ENCODE results near the gene PPP1R27. TPM values are rescaled to one million over a fixed set of nuclear protein-coding genes. Genes with fewer than 3 reads are reported as not detected.

PPP1R27 gene
- total RNA-seq, 1 experiment from 2014 or later, result not detected

DNA sequence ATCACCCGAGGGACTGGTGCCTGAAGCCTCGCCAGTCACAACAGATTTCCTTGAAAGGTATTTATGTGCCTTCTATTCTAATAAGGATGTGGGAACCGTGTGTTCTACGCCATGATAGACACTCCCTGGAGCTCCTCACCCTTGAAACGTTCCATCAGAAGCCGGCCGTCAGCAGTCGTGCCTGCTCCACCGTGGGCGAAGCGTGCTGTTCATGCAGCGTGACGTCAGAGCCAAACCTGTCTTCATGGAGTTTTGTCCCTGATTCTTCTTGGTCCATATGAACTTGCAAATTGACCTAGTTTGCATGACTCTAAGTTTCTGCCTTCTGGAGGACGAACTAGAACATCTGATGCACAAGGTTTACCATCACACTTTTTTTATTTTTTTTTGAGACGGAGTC lies 4.5 kb upstream of the PPP1R27 start:
- H3K4me3 ChIP-seq (ENCODE audit: insufficient read depth, low read depth, low read length), result no peak overlapping the region
- no peak for DNase-seq
- no peaks in the 10 kb centered on the region for H3K27me3 ChIP-seq (ENCODE audit: control insufficient read depth, insufficient read depth, low read length)
- peaks cover 5% of the 10 kb centered on the region for H3K36me3 ChIP-seq (replicated peaks; ENCODE audit: control insufficient read depth, insufficient read depth, low read length)

DNA sequence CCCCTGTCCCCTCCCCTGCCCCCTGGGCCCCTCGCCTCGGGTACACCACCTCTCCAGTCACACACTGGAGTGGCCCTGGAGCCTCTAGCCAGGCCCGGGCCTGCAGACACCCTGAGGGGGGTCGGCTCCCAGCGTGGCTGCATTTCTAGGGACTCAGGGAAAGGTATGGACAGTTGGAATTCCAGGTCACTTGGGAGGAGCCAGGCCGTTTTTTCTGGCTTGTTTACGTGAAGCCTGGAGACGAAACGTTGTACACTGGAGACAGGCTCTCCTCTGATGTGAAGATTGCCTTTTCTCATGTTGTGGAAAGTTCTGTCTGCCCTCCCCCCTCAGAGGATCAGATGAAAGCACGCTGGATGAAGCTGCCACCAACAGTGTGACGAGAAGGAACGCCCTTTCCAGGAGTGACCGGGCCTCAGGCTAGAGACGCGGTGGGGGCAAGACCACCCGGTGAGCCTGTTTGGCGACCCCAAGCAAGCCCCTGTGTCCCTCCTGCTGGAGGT lies 4.0 kb upstream of the PPP1R27 start:
- peaks cover 3% of the 10 kb centered on the region; the same call in 1 of the 2 replicates for H3K36me3 ChIP-seq (replicated peaks; ENCODE audit: control insufficient read depth, insufficient read depth, low read length)
- H3K4me3 ChIP-seq (ENCODE audit: insufficient read depth, low read depth, low read length), result no peak overlapping the region
- no peaks in the 10 kb centered on the region for H3K27me3 ChIP-seq (ENCODE audit: control insufficient read depth, insufficient read depth, low read length)
- peak; percentile 71 for DNase-seq

DNA sequence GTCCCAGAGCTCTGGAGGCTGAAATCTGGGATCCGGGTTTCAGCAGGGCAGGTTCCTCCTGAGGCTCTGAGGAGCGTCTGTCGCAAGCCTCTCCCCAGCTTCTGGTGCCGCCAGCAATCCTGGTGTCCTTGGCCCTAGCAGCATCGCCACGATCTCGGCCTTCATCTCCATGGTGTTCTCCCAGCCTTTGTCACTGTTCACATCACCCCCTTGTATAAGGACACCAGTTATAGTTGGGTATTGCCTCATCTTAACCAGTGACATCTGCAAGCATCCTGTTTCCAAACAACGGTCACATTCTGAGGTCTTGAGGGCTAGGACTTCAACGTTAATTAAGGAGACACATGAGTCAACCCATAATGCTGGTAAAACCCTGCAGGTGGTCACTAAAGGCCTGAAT lies 2.8 kb upstream of the PPP1R27 start:
- Histone ChIP-seq H3K36me3 (replicated peaks; ENCODE audit: control insufficient read depth, insufficient read depth, low read length) (no peaks in the 10 kb centered on the region; the same call in 1 of the 2 replicates), H3K27me3 (ENCODE audit: control insufficient read depth, insufficient read depth, low read length) (no peaks in the 10 kb centered on the region), H3K4me3 (ENCODE audit: insufficient read depth, low read depth, low read length) (no peak overlapping the region)
- no peak for DNase-seq

DNA sequence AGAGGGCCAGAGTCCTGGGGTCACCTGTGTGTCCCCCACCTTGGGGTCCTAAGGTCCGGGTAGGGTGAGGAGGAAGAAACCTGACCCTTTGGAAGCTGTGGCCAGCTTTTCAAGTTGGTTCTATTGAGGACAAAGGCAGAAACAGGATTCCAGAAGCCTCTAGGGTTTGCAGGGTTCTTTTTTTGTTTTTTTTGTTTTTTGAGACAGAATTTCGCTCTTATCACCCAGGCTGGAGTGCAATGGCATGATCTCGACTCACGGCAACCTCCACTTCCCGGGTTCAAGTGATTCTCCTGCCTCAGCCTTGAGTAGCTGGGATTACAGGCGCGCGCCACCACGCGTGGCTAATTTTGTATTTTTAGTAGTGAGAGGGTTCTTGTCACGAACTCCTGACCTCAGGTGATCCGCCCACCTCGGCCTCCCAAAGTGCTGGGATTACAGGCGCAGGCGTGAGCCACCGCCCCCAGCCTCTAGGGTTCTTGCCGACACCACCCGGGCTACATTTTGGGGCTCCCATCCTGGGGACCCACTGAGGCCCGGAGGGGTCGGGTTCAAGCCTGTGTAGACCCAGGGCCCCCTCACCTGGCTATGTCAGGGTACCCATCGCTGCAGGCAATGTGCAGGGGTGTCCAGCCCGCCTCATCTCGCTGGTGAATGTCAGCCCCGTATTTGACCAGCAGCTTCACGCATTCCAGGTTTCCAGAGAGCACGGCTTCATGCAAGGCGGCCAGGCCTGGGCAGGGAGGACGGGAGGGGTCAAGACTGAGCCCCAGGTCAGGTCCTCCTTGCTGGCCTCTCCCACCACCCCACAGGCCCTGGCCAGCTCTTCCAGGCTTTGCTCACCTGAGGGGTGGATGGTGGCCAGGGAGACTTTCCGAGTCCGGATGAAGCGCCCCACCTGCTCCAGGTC lies 674 bp downstream of the PPP1R27 start:
- H3K4me3 ChIP-seq (ENCODE audit: insufficient read depth, low read depth, low read length), result peak overlapping the region; percentile 84
- no peak for DNase-seq
- H3K36me3 ChIP-seq (replicated peaks; ENCODE audit: control insufficient read depth, insufficient read depth, low read length), result no peaks in the 10 kb centered on the region

DNA sequence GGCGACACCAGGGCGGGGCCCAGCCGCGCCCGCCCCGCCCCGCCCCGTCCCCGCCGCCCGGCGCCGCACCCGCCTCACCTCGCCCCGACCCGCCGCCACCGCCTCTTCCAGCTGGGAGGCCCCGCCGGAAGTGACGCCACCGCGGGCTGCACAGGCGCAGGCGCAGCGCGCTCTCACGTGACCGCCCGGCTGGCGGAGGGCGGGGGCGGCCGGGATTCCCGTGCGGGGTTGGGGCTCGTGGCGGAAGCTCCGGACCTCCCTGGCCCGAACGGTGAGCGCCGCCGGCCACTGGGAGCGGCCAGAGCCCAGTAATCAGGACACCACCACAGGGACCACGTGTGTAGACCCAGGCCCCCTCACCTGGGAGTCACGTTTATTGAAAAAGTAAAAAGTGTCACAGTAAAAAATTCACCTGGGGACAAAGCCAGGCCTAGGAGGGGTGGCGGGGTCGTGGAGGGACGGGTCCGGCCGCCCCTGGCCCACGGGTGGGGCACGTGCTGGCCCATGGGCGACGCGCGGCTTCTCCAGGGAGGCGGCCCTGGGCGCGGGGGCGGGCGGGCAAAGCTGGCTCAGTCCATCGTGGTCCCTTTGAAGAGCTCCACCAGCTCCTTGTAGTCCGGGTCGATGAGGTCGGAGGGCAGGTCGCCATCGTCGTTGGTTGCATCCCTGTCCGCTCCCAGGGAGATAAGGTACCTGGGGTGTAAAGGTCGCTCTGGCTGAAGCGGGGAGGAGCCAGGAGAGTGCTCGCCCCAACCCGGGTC lies 1.5 kb downstream of the PPP1R27 start, which contains the start of gene MCRIP1:
Gene MCRIP1, minus strand, starts transcription at position 132 of the 761 bp plus-strand sequence. CDS start 8,785 bp downstream, outside the sequence.
- H3K4me3 ChIP-seq (ENCODE audit: insufficient read depth, low read depth, low read length), result peak within 1 kb of the TSS; percentile 86
- no peaks in the 10 kb centered on the region for H3K36me3 ChIP-seq (replicated peaks; ENCODE audit: control insufficient read depth, insufficient read depth, low read length)
- DNase-seq, result peak; percentile 100
- H3K27me3 ChIP-seq (ENCODE audit: control insufficient read depth, insufficient read depth, low read length), result no peaks in the 10 kb centered on the region

More for the DNA sequence above, 674 bp downstream of the PPP1R27 start:
- H3K27me3 ChIP-seq (ENCODE audit: control insufficient read depth, insufficient read depth, low read length), result no peaks in the 10 kb centered on the region

DNA sequence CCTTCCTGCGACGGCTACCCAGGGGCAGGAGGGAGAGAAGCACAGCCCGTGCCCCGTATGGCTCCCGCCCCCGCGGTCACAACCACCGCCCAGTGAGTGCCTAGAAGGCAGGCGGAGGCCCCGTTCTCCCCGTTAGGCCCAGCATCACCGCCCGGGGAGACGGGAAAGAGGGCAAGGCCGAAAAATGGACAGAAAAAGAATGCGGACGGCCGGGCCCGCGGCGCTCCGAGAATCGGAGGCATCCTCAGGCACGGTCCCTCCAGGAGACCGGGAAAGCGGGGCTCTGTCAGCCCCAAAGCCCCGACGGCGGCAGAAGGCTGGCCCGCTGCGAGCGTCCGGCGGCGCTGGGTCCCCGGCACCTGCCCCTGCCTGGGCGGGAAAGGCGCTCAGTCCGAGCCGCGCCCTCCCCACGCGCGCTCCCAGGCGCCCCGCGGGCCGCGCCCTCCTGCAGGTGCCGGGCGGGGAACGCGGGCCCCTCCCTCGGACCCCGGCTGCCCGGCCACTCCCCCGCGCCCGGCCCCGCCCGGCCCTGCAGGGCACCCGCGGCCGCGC lies 2.2 kb downstream of the PPP1R27 start:
- Histone ChIP-seq H3K36me3 (replicated peaks; ENCODE audit: control insufficient read depth, insufficient read depth, low read length) (no peaks in the 10 kb centered on the region), H3K27me3 (ENCODE audit: control insufficient read depth, insufficient read depth, low read length) (no peaks in the 10 kb centered on the region), H3K4me3 (ENCODE audit: insufficient read depth, low read depth, low read length) (peak overlapping the region; percentile 86)
- DNase-seq, result no peak

DNA sequence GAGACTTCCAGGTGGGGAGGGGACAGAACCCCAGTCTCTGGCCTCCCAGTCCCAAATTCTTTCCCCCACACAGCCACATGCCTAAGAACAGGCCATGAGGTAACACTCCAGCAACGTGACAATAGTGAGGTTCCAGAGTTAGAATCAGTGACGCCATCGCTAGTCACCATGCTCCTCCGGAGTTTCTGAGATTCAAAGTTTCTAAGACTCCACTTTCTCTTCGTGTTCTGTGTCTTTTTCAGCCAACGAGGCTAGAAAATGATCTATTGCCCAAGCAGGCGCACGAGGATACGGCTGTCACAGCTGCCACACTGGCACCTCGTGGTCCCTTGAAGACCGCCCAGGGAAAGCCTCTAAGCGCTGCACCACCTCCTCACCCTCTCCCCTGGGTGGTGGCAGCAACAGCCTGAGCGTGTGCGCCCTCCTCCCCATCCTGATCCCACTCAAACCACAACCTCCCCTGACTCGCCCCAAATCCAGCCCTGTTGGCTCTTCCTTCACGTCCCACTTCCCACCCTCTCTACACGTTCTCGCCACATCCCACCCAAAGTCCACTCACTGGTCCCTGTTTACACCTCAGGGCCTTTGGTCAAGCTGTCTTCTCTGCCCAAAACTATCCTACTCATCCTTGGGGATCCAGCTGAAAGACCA lies 2.8 kb downstream of the PPP1R27 start:
- no peak for DNase-seq
- no peaks in the 10 kb centered on the region for H3K27me3 ChIP-seq (ENCODE audit: control insufficient read depth, insufficient read depth, low read length)

DNA sequence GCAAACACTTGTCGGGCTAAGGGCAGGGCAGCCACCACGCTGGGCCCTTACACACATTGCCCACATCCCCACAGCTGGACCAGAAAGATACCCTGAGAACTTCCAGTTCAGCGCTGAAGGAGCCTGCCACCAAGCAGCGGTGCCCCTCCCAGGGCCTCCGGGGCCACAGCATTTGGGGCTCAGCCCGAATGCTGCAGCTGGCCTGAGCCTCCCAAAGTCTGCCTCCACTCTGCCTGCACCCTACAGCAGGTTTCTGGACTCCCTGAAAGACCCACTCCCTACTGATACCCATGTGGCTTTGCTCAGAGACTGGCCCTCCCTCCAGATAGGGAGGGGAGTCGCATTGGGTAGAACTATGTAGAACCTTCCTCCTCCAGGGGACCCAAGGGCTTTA lies 3.3 kb downstream of the PPP1R27 start:
- no peaks in the 10 kb centered on the region for H3K36me3 ChIP-seq (replicated peaks; ENCODE audit: control insufficient read depth, insufficient read depth, low read length)
- no peak overlapping the region; the same call in 1 of the 2 replicates for H3K4me3 ChIP-seq (ENCODE audit: insufficient read depth, low read depth, low read length)
- no peaks in the 10 kb centered on the region for H3K27me3 ChIP-seq (ENCODE audit: control insufficient read depth, insufficient read depth, low read length)
- no peak for DNase-seq

More for the DNA sequence above, 2.8 kb downstream of the PPP1R27 start:
- H3K36me3 ChIP-seq (replicated peaks; ENCODE audit: control insufficient read depth, insufficient read depth, low read length), result no peaks in the 10 kb centered on the region
- H3K4me3 ChIP-seq (ENCODE audit: insufficient read depth, low read depth, low read length), result peak overlapping the region; percentile 86

DNA sequence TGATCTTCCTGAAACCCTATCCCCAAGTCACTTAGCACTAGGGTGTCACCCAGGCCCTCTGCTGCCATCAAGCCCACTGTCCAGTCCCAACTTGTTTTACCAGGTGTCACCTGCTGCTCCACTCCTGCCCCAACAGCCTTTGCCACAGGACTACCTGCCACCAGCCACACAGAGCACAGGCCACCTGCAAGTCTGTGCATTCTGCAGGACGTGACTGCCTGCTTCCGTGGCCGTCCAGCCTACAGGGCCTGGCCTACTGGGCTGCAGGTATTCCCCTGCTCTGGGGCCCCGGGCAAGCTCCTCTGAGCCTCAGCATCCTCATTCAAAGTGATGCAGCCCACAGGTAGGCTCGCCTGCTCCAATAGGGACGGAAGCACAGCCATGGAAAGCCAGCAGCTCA lies 5.0 kb downstream of the PPP1R27 start:
- H3K4me3 ChIP-seq (ENCODE audit: insufficient read depth, low read depth, low read length), result no peak overlapping the region
- no peak for DNase-seq
- H3K27me3 ChIP-seq (ENCODE audit: control insufficient read depth, insufficient read depth, low read length), result no peaks in the 10 kb centered on the region
- no peaks in the 10 kb centered on the region for H3K36me3 ChIP-seq (replicated peaks; ENCODE audit: control insufficient read depth, insufficient read depth, low read length)

DNA sequence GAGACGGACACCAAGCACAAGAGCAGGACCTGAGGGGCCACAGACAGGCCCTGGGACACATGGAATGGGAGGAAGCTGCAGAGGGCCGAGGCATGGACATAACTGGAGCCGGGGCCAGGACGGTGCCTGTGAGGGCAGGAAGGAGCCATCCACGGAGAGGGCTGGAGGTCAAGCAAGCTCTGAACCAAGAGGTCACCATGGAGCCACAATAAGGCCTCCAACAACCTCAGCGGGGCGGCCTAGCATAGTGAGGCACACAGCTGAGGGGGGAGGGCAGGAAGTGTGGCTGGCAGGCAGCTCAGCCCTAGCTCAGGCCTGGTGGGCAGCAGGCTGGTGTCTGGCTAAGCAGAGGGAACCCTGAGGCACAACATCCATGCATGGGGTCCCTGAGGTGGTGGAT lies 6.2 kb downstream of the PPP1R27 start:
- no peaks in the 10 kb centered on the region for H3K36me3 ChIP-seq (replicated peaks; ENCODE audit: control insufficient read depth, insufficient read depth, low read length)
- no peak overlapping the region for H3K4me3 ChIP-seq (ENCODE audit: insufficient read depth, low read depth, low read length)
- no peak for DNase-seq
- no peaks in the 10 kb centered on the region for H3K27me3 ChIP-seq (ENCODE audit: control insufficient read depth, insufficient read depth, low read length)

DNA sequence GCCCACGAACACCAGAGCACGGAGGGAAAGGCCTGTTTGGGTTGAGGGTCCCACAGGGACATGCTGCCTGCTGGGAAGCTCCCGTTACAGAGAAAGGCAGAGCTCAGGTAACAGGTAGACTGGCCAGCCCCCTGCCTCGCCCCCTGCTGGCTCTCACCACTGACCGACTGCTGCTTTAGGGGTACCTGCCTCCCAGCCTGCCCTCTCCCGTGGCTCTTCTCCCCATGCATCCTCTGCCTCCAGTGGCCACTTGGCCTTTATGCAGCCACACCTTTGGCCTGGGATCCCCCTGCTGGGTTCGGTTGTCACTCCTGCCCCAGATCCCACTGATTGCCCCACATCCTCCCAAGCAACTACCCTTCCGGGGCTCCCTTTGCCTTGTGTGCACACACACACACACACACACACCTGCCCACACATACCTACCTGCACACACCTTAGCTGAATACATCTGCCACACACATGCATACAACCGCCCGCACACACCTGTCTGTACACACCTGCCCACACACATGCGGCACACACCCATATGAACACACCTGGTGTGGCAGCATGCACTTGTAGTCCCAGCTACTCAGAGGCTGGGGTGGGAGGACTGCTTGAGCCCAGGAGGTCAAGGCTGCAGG lies 8.9 kb downstream of the PPP1R27 start:
- DNase-seq, result no peak
- no peak overlapping the region for H3K4me3 ChIP-seq (ENCODE audit: insufficient read depth, low read depth, low read length)
- no peaks in the 10 kb centered on the region for H3K36me3 ChIP-seq (replicated peaks; ENCODE audit: control insufficient read depth, insufficient read depth, low read length)
- no peaks in the 10 kb centered on the region for H3K27me3 ChIP-seq (ENCODE audit: control insufficient read depth, insufficient read depth, low read length)

DNA sequence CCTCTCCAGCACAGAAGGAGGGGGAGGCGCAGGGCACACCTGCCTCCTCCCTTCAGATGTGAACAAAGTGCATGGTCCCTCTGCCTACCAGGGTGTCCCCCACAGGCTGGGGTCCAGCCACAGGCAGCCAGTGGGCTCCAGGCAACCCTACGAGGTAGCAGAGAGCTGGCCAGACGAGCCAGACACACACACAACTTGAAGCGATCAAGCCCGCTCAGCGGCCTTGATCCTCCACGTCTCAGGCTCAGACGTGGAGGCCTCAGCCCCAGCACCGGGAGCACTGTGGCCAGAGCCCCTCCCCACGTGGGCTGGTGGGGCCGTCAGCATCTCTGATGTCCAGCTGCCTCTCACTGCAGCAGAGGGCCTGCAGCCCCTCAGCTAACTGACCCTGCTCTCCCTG lies 10.3 kb downstream of the PPP1R27 start:
- Histone ChIP-seq H3K27me3 (ENCODE audit: control insufficient read depth, insufficient read depth, low read length) (no peaks in the 10 kb centered on the region), H3K36me3 (replicated peaks; ENCODE audit: control insufficient read depth, insufficient read depth, low read length) (no peaks in the 10 kb centered on the region), H3K4me3 (ENCODE audit: insufficient read depth, low read depth, low read length) (no peak overlapping the region)
- no peak for DNase-seq

DNA sequence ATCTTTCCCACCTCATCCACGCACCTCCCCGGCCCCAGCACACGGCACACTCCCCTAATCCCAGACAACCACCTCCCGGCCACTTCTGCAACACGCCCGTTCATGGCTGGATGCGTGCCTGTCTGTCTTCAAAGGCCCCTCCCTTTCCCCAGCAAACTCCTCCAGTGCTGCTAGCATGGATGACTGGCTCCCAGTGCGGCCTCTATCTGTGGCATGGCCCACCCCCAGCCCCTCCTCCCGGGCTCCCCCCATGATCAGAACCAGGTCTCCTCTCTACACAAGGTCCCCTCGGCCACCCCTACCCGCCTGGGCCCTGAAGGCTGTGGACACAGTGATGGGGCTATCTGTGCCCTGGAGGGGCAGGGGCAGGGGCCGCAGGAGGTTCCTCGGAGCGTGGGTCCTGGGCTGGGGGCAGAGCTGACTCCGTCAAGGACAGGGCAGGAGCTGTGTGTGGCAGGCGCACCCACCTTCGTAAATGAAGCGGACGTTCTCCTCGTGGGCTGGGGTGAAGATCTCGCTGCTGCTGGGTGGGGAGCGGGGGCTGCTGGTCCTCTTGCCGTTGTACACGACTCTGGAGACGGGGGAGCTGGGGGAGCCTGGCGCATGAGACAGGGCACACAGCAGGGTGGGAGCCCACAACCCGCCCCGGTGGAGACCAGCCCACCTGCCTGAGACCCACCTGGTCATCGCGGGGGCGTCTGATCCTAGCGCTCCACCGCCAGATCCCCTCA lies 10.9 kb downstream of the PPP1R27 start:
- DNase-seq, result no peak
- H3K36me3 ChIP-seq (replicated peaks; ENCODE audit: control insufficient read depth, insufficient read depth, low read length), result no peaks in the 10 kb centered on the region
- no peaks in the 10 kb centered on the region for H3K27me3 ChIP-seq (ENCODE audit: control insufficient read depth, insufficient read depth, low read length)

More for the DNA sequence above, 10.9 kb downstream of the PPP1R27 start:
- no peak overlapping the region for H3K4me3 ChIP-seq (ENCODE audit: insufficient read depth, low read depth, low read length)

Measured in H7 (cell line).